ENCODE data around the gene MND1. TPM values are rescaled to one million over a fixed set of nuclear protein-coding genes. Genes with fewer than 3 reads are reported as not detected.

Gene MND1
- total RNA-seq, 1 experiment from 2014 or later = 21.8 TPM

DNA sequence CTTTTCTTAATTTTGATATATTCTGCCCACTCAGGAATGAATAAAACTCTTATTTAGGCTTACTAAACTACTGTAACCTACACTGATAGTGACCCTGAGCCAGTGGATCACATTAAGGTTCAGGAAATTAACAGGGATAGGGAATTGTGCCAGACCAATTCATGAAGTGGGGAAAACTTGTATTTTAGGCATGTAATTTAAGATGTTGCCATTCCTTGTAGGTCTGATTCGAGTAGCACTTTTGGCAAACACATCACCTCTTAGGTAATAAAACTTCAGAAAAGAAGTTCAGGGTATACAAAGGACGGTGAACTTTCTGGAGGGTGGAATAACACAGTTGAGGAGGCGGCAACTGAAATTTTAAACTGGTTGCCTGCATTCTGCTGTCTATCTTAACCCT is 54.9 kb downstream of the MND1 start:
- POLR2A ChIA-PET = no interaction called here

DNA sequence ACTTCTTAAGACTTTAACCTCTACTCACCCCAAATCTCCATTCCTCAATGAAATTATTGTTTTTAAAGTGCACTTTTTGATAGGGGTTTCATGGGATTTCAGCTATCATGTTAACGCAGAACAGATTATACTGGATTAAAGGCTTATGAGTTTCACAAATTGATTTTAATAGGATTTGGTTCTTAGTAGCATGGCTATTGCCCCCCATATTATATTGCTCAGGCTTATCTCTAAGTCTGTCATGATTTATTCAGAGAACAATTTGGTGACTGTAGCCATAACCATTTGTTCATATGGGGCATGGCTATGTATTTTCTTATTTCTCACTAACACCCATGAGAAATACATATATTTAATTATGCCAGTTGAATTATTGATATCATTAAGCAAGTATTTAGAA is 57.0 kb downstream of the MND1 start:
- H3K36me3 Mint-ChIP-seq (ENCODE audit: insufficient read depth, unreplicated experiment) = peaks cover 6% of the 10 kb centered on the region
- Histone ChIP-seq H3K36me3 (ENCODE audit: control insufficient read depth, insufficient read depth, low read length) (no peaks in the 10 kb centered on the region), H3K27me3 (replicated peaks; ENCODE audit: control insufficient read depth, insufficient read depth, low read length) (no peaks in the 10 kb centered on the region), H3K4me3 (ENCODE audit: low read depth, low read length) (no peak overlapping the region), H3K4me1 (no peaks in the 10 kb centered on the region), H3K9me3 (no peaks in the 10 kb centered on the region)
- no peak overlapping the region for H3K4me3 Mint-ChIP-seq (ENCODE audit: unreplicated experiment)
- no peaks in the 10 kb centered on the region for H3K4me1 Mint-ChIP-seq (ENCODE audit: low read depth, unreplicated experiment)
- intact Hi-C loops (cut with micrococcal nuclease; ENCODE audit: unreplicated experiment) = no loop called here
- H3K27me3 Mint-ChIP-seq (ENCODE audit: insufficient read depth, unreplicated experiment) = no peaks in the 10 kb centered on the region
- POLR2A ChIA-PET = no interaction called here
- H3K27ac Mint-ChIP-seq (ENCODE audit: unreplicated experiment) = no peak overlapping the region
- no TSS peak for BruUV-seq (replicated peaks)
- H3K9me3 Mint-ChIP-seq (ENCODE audit: unreplicated experiment) = no peaks in the 10 kb centered on the region
- TF ChIP-seq, protein P1, sequence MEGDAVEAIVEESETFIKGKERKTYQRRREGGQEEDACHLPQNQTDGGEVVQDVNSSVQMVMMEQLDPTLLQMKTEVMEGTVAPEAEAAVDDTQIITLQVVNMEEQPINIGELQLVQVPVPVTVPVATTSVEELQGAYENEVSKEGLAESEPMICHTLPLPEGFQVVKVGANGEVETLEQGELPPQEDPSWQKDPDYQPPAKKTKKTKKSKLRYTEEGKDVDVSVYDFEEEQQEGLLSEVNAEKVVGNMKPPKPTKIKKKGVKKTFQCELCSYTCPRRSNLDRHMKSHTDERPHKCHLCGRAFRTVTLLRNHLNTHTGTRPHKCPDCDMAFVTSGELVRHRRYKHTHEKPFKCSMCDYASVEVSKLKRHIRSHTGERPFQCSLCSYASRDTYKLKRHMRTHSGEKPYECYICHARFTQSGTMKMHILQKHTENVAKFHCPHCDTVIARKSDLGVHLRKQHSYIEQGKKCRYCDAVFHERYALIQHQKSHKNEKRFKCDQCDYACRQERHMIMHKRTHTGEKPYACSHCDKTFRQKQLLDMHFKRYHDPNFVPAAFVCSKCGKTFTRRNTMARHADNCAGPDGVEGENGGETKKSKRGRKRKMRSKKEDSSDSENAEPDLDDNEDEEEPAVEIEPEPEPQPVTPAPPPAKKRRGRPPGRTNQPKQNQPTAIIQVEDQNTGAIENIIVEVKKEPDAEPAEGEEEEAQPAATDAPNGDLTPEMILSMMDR (IDR thresholded peaks at IDR 0.05; ENCODE audit: insufficient read depth in 1 of 2, low read depth in 1 of 2, low read length in 1 of 2, severe bottlenecking in 1 of 2, unreplicated experiment in 1 of 2) = no peak
- CTCF ChIA-PET = interaction anchor here (0.6 kb wide), 1 partner anchor 1109 kb away, joined by 3 read pairs; no protein-coding TSS in a partner anchor
- no peak for DNase-seq

More for the DNA sequence above, 54.9 kb downstream of the MND1 start:
- Mint-ChIP-seq H3K4me3 (ENCODE audit: unreplicated experiment) (no peak overlapping the region), H3K27me3 (ENCODE audit: insufficient read depth, unreplicated experiment) (no peaks in the 10 kb centered on the region), H3K27ac (ENCODE audit: unreplicated experiment) (no peak overlapping the region), H3K36me3 (ENCODE audit: insufficient read depth, unreplicated experiment) (no peaks in the 10 kb centered on the region), H3K4me1 (ENCODE audit: low read depth, unreplicated experiment) (no peaks in the 10 kb centered on the region), H3K9me3 (ENCODE audit: unreplicated experiment) (no peaks in the 10 kb centered on the region)
- no peak for DNase-seq
- intact Hi-C loops (cut with micrococcal nuclease; ENCODE audit: unreplicated experiment) = no loop called here
- Histone ChIP-seq H3K36me3 (ENCODE audit: control insufficient read depth, insufficient read depth, low read length) (no peaks in the 10 kb centered on the region), H3K27me3 (replicated peaks; ENCODE audit: control insufficient read depth, insufficient read depth, low read length) (no peaks in the 10 kb centered on the region), H3K9me3 (no peaks in the 10 kb centered on the region), H3K4me1 (no peaks in the 10 kb centered on the region), H3K4me3 (ENCODE audit: low read depth, low read length) (no peak overlapping the region)
- TF ChIP-seq, protein P1 (IDR thresholded peaks at IDR 0.05; ENCODE audit: insufficient read depth in 1 of 2, low read depth in 1 of 2, low read length in 1 of 2, severe bottlenecking in 1 of 2, unreplicated experiment in 1 of 2) = no peak
- CTCF ChIA-PET = no interaction called here
- BruUV-seq (replicated peaks) = no TSS peak

DNA sequence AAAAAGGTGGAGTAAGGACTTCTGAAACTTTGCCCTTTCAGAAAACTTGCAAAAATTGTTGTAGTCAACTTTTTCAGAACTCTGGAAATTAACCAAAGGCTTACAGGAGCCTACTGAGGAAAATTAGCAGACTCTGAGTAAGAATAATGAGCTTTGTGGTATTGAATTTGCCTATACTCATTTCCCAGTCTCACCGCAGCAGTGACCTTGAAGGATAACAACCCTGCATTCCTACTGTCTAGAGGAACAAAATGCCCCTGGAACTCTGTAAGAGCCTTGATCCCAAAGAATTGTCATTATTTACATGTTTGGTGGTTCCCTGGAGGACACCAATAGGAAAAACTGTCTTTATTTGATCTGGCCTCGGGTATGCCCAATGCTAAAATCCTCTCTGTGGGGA is 57.9 kb downstream of the MND1 start:
- H3K27ac Mint-ChIP-seq (ENCODE audit: unreplicated experiment) = no peak overlapping the region

More for the DNA sequence above, 57.9 kb downstream of the MND1 start:
- Histone ChIP-seq H3K4me3 (ENCODE audit: low read depth, low read length) (no peak overlapping the region), H3K27me3 (replicated peaks; ENCODE audit: control insufficient read depth, insufficient read depth, low read length) (no peaks in the 10 kb centered on the region), H3K4me1 (no peaks in the 10 kb centered on the region), H3K36me3 (ENCODE audit: control insufficient read depth, insufficient read depth, low read length) (no peaks in the 10 kb centered on the region), H3K9me3 (no peaks in the 10 kb centered on the region)
- ChIA-PET CTCF (no interaction called here), POLR2A (no interaction called here)
- no peaks in the 10 kb centered on the region for H3K27me3 Mint-ChIP-seq (ENCODE audit: insufficient read depth, unreplicated experiment)
- intact Hi-C loops (cut with micrococcal nuclease; ENCODE audit: unreplicated experiment) = no loop called here
- no TSS peak for BruUV-seq (replicated peaks)
- H3K4me3 Mint-ChIP-seq (ENCODE audit: unreplicated experiment) = no peak overlapping the region
- no peaks in the 10 kb centered on the region for H3K4me1 Mint-ChIP-seq (ENCODE audit: low read depth, unreplicated experiment)
- DNase-seq = no peak
- TF ChIP-seq, protein P1 (IDR thresholded peaks at IDR 0.05; ENCODE audit: insufficient read depth in 1 of 2, low read depth in 1 of 2, low read length in 1 of 2, severe bottlenecking in 1 of 2, unreplicated experiment in 1 of 2) = no peak
- H3K36me3 Mint-ChIP-seq (ENCODE audit: insufficient read depth, unreplicated experiment) = peaks cover 6% of the 10 kb centered on the region
- H3K9me3 Mint-ChIP-seq (ENCODE audit: unreplicated experiment) = no peaks in the 10 kb centered on the region
